Skeletal muscle satellite cell (primary cell): ENCODE results near the gene NATD1. TPM values are rescaled to one million over a fixed set of nuclear protein-coding genes. Genes with fewer than 3 reads are reported as not detected.

Experiments
- H3K27me3 ChIP-seq: 2 replicates; pipeline ENCODE4 v1.7.0; 2013; ENCODE audit warnings: low read length; ENCODE audit not compliant: control insufficient read depth, insufficient read depth
- H3K36me3 ChIP-seq: 2 replicates; pipeline ENCODE4 v1.7.0; 2013; ENCODE audit warnings: mild to moderate bottlenecking, control low read depth, low read length; ENCODE audit not compliant: insufficient read depth
- H3K4me1 ChIP-seq: 2 replicates; pipeline ENCODE4 v1.7.0; 2013; ENCODE audit warnings: low read length; ENCODE audit not compliant: control insufficient read depth, insufficient read depth
- H3K4me2 ChIP-seq: 2 replicates; pipeline ENCODE4 v1.7.0; 2013; ENCODE audit warnings: mild to moderate bottlenecking, low read length
- H3K4me3 ChIP-seq: 2 replicates; pipeline ENCODE4 v1.7.0; 2013; ENCODE audit warnings: low read length
- H3K9ac ChIP-seq: 2 replicates; pipeline ENCODE4 v1.7.0; 2013; ENCODE audit warnings: mild to moderate bottlenecking, low read depth, low read length, moderate library complexity
- H3K9me3 ChIP-seq: replicated peaks from 2 replicates; pipeline ENCODE4 v1.7.0; 2013; ENCODE audit warnings: mild to moderate bottlenecking, control low read depth, low read length
- total RNA-seq: library from RNA; depleted of rRNA; stranded (reverse); fragments of >200 nt; gene quantifications from 2 replicates; pipeline ENCODE4 v1.2.3, GENCODE V29; 2012; rRNA removed

The NATD1 gene
- 1.3 and 1.5 TPM in 2 replicates for total RNA-seq

GRCh38 chr17:21252796-21253645 lies at the start of gene NATD1:
NATD1 (minus strand) TSS chr17:21253410; CDS start chr17:21253264, 146 bp downstream.
- Histone ChIP-seq H3K4me3 (peak within 1 kb of the TSS; percentile 79), H3K4me1 (peaks cover 16% of the 10 kb centered on the region), H3K4me2 (peak within 1 kb of the TSS; percentile 92), H3K9me3 (no peaks in the 10 kb centered on the region), H3K9ac (peak within 1 kb of the TSS; percentile 42), H3K27me3 (no peaks in the 10 kb centered on the region), H3K36me3 (no peaks in the 10 kb centered on the region)

- peaks cover 7% of the 10 kb centered on the region for H3K4me1 ChIP-seq
- no peak overlapping the region for H3K4me3 ChIP-seq
- H3K4me2 ChIP-seq = no peak overlapping the region
- no peak overlapping the region for H3K9ac ChIP-seq
- H3K36me3 ChIP-seq = peaks cover 68% of the 10 kb centered on the region
- H3K27me3 ChIP-seq = no peaks in the 10 kb centered on the region
- no peaks in the 10 kb centered on the region for H3K9me3 ChIP-seq
Measured at GRCh38 chr17:21301593-21302550, 48.7 kb upstream of the NATD1 start.

- Histone ChIP-seq H3K36me3 (peaks cover 68% of the 10 kb centered on the region), H3K9ac (no peak overlapping the region), H3K27me3 (no peaks in the 10 kb centered on the region), H3K4me3 (no peak overlapping the region), H3K4me2 (no peak overlapping the region), H3K9me3 (no peaks in the 10 kb centered on the region), H3K4me1 (peaks cover 16% of the 10 kb centered on the region)
Measured at GRCh38 chr17:21300601-21301571, 47.7 kb upstream of the NATD1 start.

- H3K9ac ChIP-seq = no peak overlapping the region
- H3K36me3 ChIP-seq = peaks cover 68% of the 10 kb centered on the region
Measured at GRCh38 chr17:21299981-21300600, 46.9 kb upstream of the NATD1 start.

GRCh38 chr17:21298983-21299519 lies 45.8 kb upstream of the NATD1 start:
- H3K9me3 ChIP-seq = no peaks in the 10 kb centered on the region
- H3K27me3 ChIP-seq = no peaks in the 10 kb centered on the region
- H3K9ac ChIP-seq = no peak overlapping the region
- no peak overlapping the region for H3K4me3 ChIP-seq
- H3K36me3 ChIP-seq = peaks cover 64% of the 10 kb centered on the region
- no peak overlapping the region for H3K4me2 ChIP-seq
- H3K4me1 ChIP-seq = peaks cover 16% of the 10 kb centered on the region

More at GRCh38 chr17:21299981-21300600, 46.9 kb upstream of the NATD1 start:
- Histone ChIP-seq H3K9me3 (no peaks in the 10 kb centered on the region), H3K4me1 (peaks cover 16% of the 10 kb centered on the region), H3K4me3 (no peak overlapping the region), H3K27me3 (no peaks in the 10 kb centered on the region), H3K4me2 (no peak overlapping the region)

- no peaks in the 10 kb centered on the region for H3K9me3 ChIP-seq
- H3K4me2 ChIP-seq = no peak overlapping the region
- no peak overlapping the region for H3K9ac ChIP-seq
- H3K4me1 ChIP-seq = peaks cover 16% of the 10 kb centered on the region
- H3K4me3 ChIP-seq = no peak overlapping the region
- H3K36me3 ChIP-seq = peaks cover 60% of the 10 kb centered on the region
- H3K27me3 ChIP-seq = no peaks in the 10 kb centered on the region
Measured at GRCh38 chr17:21298056-21298982, 45.1 kb upstream of the NATD1 start.

- H3K36me3 ChIP-seq = peaks cover 60% of the 10 kb centered on the region
- H3K4me2 ChIP-seq = peak overlapping the region; percentile 50
- no peak overlapping the region for H3K4me3 ChIP-seq
- no peaks in the 10 kb centered on the region for H3K9me3 ChIP-seq
- H3K4me1 ChIP-seq = peaks cover 16% of the 10 kb centered on the region
- H3K9ac ChIP-seq = no peak overlapping the region
- no peaks in the 10 kb centered on the region for H3K27me3 ChIP-seq
Measured at GRCh38 chr17:21297597-21297996, 44.4 kb upstream of the NATD1 start.

- H3K9ac ChIP-seq = peak overlapping the region; percentile 46
- peak overlapping the region; percentile 50 for H3K4me2 ChIP-seq
- H3K4me3 ChIP-seq = peak overlapping the region; percentile 24
- H3K4me1 ChIP-seq = peaks cover 16% of the 10 kb centered on the region
- H3K9me3 ChIP-seq = no peaks in the 10 kb centered on the region
- peaks cover 58% of the 10 kb centered on the region for H3K36me3 ChIP-seq
- H3K27me3 ChIP-seq = no peaks in the 10 kb centered on the region
Measured at GRCh38 chr17:21297026-21297520, 43.9 kb upstream of the NATD1 start.

GRCh38 chr17:21296097-21297025 lies 43.2 kb upstream of the NATD1 start:
- no peaks in the 10 kb centered on the region for H3K9me3 ChIP-seq
- peaks cover 56% of the 10 kb centered on the region for H3K36me3 ChIP-seq

More at GRCh38 chr17:21296097-21297025, 43.2 kb upstream of the NATD1 start:
- Histone ChIP-seq H3K4me2 (peak overlapping the region; percentile 50), H3K4me3 (peak overlapping the region; percentile 24), H3K9ac (peak overlapping the region; percentile 46), H3K27me3 (no peaks in the 10 kb centered on the region), H3K4me1 (peaks cover 16% of the 10 kb centered on the region)
